H9 (cell line): Measurements from ENCODE around the gene ALPI. TPM values are rescaled to one million over a fixed set of nuclear protein-coding genes. Genes with fewer than 3 reads are reported as not detected.
"Not testable (repeated sequence)": the region's sequence is repeated elsewhere in the genome, so short reads cannot be mapped to it uniquely, and the experiment has no call there.

Experiments
- DNase-seq: peaks from one replicate; pipeline ENCODE4 v3.0.0-alpha.2; 2017
- H2AFZ ChIP-seq: one replicate; pipeline ENCODE4 v1.6.1; 2013; ENCODE audit warnings: mild to moderate bottlenecking, low read length, control low read depth, moderate library complexity
- H2AK5ac ChIP-seq: 2 replicates; pipeline ENCODE4 v1.6.1; 2013; ENCODE audit warnings: low read length, control low read depth, mixed read lengths; ENCODE audit not compliant: insufficient read length
- H2BK120ac ChIP-seq: one replicate; pipeline ENCODE4 v1.6.1; 2013; ENCODE audit warnings: low read depth, mild to moderate bottlenecking, low read length, control low read depth, inconsistent platforms; ENCODE audit not compliant: poor library complexity, severe bottlenecking
- H2BK12ac ChIP-seq: 2 replicates; pipeline ENCODE4 v1.6.1; 2013; ENCODE audit warnings: low read length, control low read depth, mixed read lengths, low read depth; ENCODE audit not compliant: insufficient read length
- H2BK15ac ChIP-seq: 2 replicates; pipeline ENCODE4 v1.6.1; 2013; ENCODE audit warnings: low read depth, low read length, control low read depth
- H2BK20ac ChIP-seq: one replicate; pipeline ENCODE4 v1.6.1; 2013; ENCODE audit warnings: low read depth, mild to moderate bottlenecking, low read length, control low read depth, inconsistent platforms; ENCODE audit not compliant: poor library complexity, severe bottlenecking
- H2BK5ac ChIP-seq: 2 replicates; pipeline ENCODE4 v1.6.1; 2013; ENCODE audit warnings: low read length, control low read depth, mixed read lengths; ENCODE audit not compliant: insufficient read length
- H3K14ac ChIP-seq: 2 replicates; pipeline ENCODE4 v1.6.1; 2013; ENCODE audit warnings: low read length, control low read depth; ENCODE audit not compliant: insufficient read depth
- H3K18ac ChIP-seq: 2 replicates; pipeline ENCODE4 v1.6.1; 2013; ENCODE audit warnings: low read depth, mild to moderate bottlenecking, mixed read lengths, low read length, control low read depth; ENCODE audit not compliant: insufficient read length
- H3K23ac ChIP-seq: 2 replicates; pipeline ENCODE4 v1.6.1; 2013; ENCODE audit warnings: low read length, control low read depth, mixed read lengths, low read depth; ENCODE audit not compliant: insufficient read length
- H3K23me2 ChIP-seq: 2 replicates; pipeline ENCODE4 v1.6.1; 2013; ENCODE audit warnings: low read depth, mild to moderate bottlenecking, mixed read lengths, low read length, control low read depth; ENCODE audit not compliant: insufficient read length, poor library complexity, severe bottlenecking
- H3K27ac ChIP-seq: 2 replicates; pipeline ENCODE4 v1.5.1; 2013; ENCODE audit warnings: low read length, control low read depth, mixed read lengths, low read depth; ENCODE audit not compliant: insufficient read length
- H3K27me3 ChIP-seq: 2 replicates; pipeline ENCODE4 v1.6.1; 2013; ENCODE audit warnings: low read length, control low read depth, inconsistent platforms; ENCODE audit not compliant: insufficient read depth
- H3K4ac ChIP-seq: 2 replicates; pipeline ENCODE4 v1.6.1; 2013; ENCODE audit warnings: low read depth, mild to moderate bottlenecking, control low read depth, inconsistent platforms, low read length, moderate library complexity
- H3K4me1 ChIP-seq: 2 replicates; pipeline ENCODE4 v1.6.1; 2013; ENCODE audit warnings: low read length, control low read depth, inconsistent platforms; ENCODE audit not compliant: insufficient read depth
- H3K4me2 ChIP-seq: 2 replicates; pipeline ENCODE4 v1.6.1; 2013; ENCODE audit warnings: low read length, control low read depth, mixed read lengths; ENCODE audit not compliant: insufficient read length, insufficient read depth
- H3K56ac ChIP-seq: 2 replicates; pipeline ENCODE4 v1.6.1; 2013; ENCODE audit warnings: low read depth, mild to moderate bottlenecking, mixed read lengths, low read length, control low read depth; ENCODE audit not compliant: insufficient read length
- H3K79me1 ChIP-seq: 2 replicates; pipeline ENCODE4 v1.6.1; 2013; ENCODE audit warnings: low read depth, mild to moderate bottlenecking, moderate library complexity, low read length, control low read depth, inconsistent platforms; ENCODE audit not compliant: insufficient read depth, poor library complexity, severe bottlenecking
- H3K79me2 ChIP-seq: 2 replicates; pipeline ENCODE4 v1.6.1; 2013; ENCODE audit warnings: low read length, control low read depth, inconsistent platforms; ENCODE audit not compliant: insufficient read depth
- H3K9ac ChIP-seq: 2 replicates; pipeline ENCODE4 v1.6.1; 2013; ENCODE audit warnings: low read length, control low read depth, mixed read lengths; ENCODE audit not compliant: insufficient read length; ENCODE audit errors: extremely low read depth
- H3K9me3 ChIP-seq: one replicate; pipeline ENCODE4 v1.6.1; 2013; ENCODE audit warnings: low read depth, low read length, inconsistent platforms; ENCODE audit not compliant: control insufficient read depth
- H3T11ph ChIP-seq: one replicate; pipeline ENCODE4 v1.6.1; 2013; ENCODE audit warnings: mild to moderate bottlenecking, low read length, control low read depth, inconsistent platforms
- H4K20me1 ChIP-seq: one replicate; pipeline ENCODE4 v1.6.1; 2013; ENCODE audit not compliant: control insufficient read depth, insufficient read length, insufficient read depth
- H4K5ac ChIP-seq: 2 replicates; pipeline ENCODE4 v1.6.1; 2013; ENCODE audit warnings: low read depth, mild to moderate bottlenecking, mixed read lengths, low read length, control low read depth; ENCODE audit not compliant: insufficient read length
- H4K8ac ChIP-seq: replicated peaks from 2 replicates; pipeline ENCODE4 v1.6.1; 2013; ENCODE audit warnings: low read length, control low read depth, mixed read lengths, low read depth; ENCODE audit not compliant: insufficient read length
- H4K91ac ChIP-seq: 2 replicates; pipeline ENCODE4 v1.6.1; 2013; ENCODE audit warnings: low read depth, mild to moderate bottlenecking, moderate library complexity, mixed read lengths, low read length, control low read depth; ENCODE audit not compliant: insufficient read length
- H3K27ac Mint-ChIP-seq, 3 experiments: 2 replicates in 2 of 3; 3 replicates in 1 of 3; pipeline ENCODE4 v1.8.0; 2020 to 2021; ENCODE audit warnings: mixed read lengths in 3 of 3, mild to moderate bottlenecking in 1 of 3, moderate library complexity in 1 of 3
- H3K27me3 Mint-ChIP-seq: 2 replicates; pipeline ENCODE4 v1.8.0; 2021; ENCODE audit warnings: low read depth, mild to moderate bottlenecking, moderate library complexity, mixed read lengths
- H3K36me3 Mint-ChIP-seq, 3 experiments: 2 replicates in 2 of 3; 3 replicates in 1 of 3; pipeline ENCODE4 v1.8.0; 2020 to 2021; ENCODE audit warnings: low read depth in 3 of 3, mixed read lengths in 3 of 3; ENCODE audit not compliant: insufficient read depth in 1 of 3
- H3K4me1 Mint-ChIP-seq, 2 experiments: 2 replicates each; pipeline ENCODE4 v1.8.0; 2020; ENCODE audit warnings: mixed read lengths in 2 of 2
- H3K4me3 Mint-ChIP-seq, 2 experiments: 2 replicates in 1 of 2; 3 replicates in 1 of 2; pipeline ENCODE4 v1.8.0; 2020 to 2021; ENCODE audit warnings: mild to moderate bottlenecking in 2 of 2, mixed read lengths in 2 of 2, moderate library complexity in 1 of 2
- H3K9me3 Mint-ChIP-seq, 2 experiments: 2 replicates in 1 of 2; 3 replicates in 1 of 2; pipeline ENCODE4 v1.8.0; 2020; ENCODE audit warnings: mild to moderate bottlenecking in 2 of 2, mixed read lengths in 2 of 2, moderate library complexity in 1 of 2
- WGBS: extraction: QIAGEN DNeasy Blood & Tissue Kit; methylation state at CpG from one replicate; pipeline ENCODE4 v1.1.7; 2013; ENCODE audit warnings: missing lambda C conversion rate, low lambda C conversion rate, mixed read lengths; ENCODE audit not compliant: insufficient read length; ENCODE audit errors: extremely low coverage; 5-methylcytosine and 5-hydroxymethylcytosine counted together
- total RNA-seq: library from RNA; stranded (reverse); gene quantifications from 2 replicates; pipeline ENCODE4 v1.2.1, GENCODE V29; 2021

The ALPI gene
- total RNA-seq, 1 experiment from 2014 or later: not detected

- H4K8ac ChIP-seq, H3K56ac ChIP-seq, H4K20me1 ChIP-seq, H3K9me3 Mint-ChIP-seq, H3K79me1 ChIP-seq, H3K23me2 ChIP-seq, DNase-seq, H2BK15ac ChIP-seq, H3K27me3 Mint-ChIP-seq, H3K79me2 ChIP-seq, H3K4me1 ChIP-seq, H2BK5ac ChIP-seq, H3K27me3 ChIP-seq, H3K27ac Mint-ChIP-seq, H3K4ac ChIP-seq, H3K9ac ChIP-seq, H2BK20ac ChIP-seq, H4K5ac ChIP-seq, H2BK12ac ChIP-seq, H3K9me3 ChIP-seq, H2BK120ac ChIP-seq, H3K4me2 ChIP-seq, H3K18ac ChIP-seq, H3K14ac ChIP-seq, H2AFZ ChIP-seq, H2AK5ac ChIP-seq, H3K23ac ChIP-seq, H4K91ac ChIP-seq, H3K4me3 Mint-ChIP-seq, H3K27ac ChIP-seq, H3T11ph ChIP-seq: not testable (repeated sequence)
- WGBS: no CpG with 5 or more reads among the region's 10 CpGs
- peaks cover 0 to 70% (median 7%) of the 10 kb centered on the region in 3 experiments; a peak in 5 of 7 replicates for H3K36me3 Mint-ChIP-seq
- peaks cover 10 to 17% of the 10 kb centered on the region in 2 experiments for H3K4me1 Mint-ChIP-seq
Measured at GRCh38 chr2:232408269-232408668, 47.7 kb upstream of the ALPI start.

GRCh38 chr2:232409617-232410016 lies 46.3 kb upstream of the ALPI start:
- H4K20me1 ChIP-seq, H4K8ac ChIP-seq, H2AK5ac ChIP-seq, H3K4me1 ChIP-seq, H4K5ac ChIP-seq, H3K18ac ChIP-seq, H2BK15ac ChIP-seq, H3K27ac Mint-ChIP-seq, H3K14ac ChIP-seq, H3K23ac ChIP-seq, H3K79me1 ChIP-seq, H3K4me3 Mint-ChIP-seq, DNase-seq, H3K56ac ChIP-seq, H3T11ph ChIP-seq, H3K4ac ChIP-seq, H2BK5ac ChIP-seq, H2BK120ac ChIP-seq, H2BK12ac ChIP-seq, H3K9me3 Mint-ChIP-seq, H2BK20ac ChIP-seq, H3K4me2 ChIP-seq, H3K27ac ChIP-seq, H2AFZ ChIP-seq, H3K9ac ChIP-seq, H3K27me3 Mint-ChIP-seq, H3K23me2 ChIP-seq, H4K91ac ChIP-seq, H3K27me3 ChIP-seq, H3K79me2 ChIP-seq, H3K9me3 ChIP-seq: not testable (repeated sequence)
- H3K4me1 Mint-ChIP-seq: peaks cover 11 to 18% of the 10 kb centered on the region in 2 experiments
- no CpG with 5 or more reads among the region's 40 CpGs for WGBS
- peaks cover 0 to 74% (median 7%) of the 10 kb centered on the region in 3 experiments; a peak in 5 of 7 replicates for H3K36me3 Mint-ChIP-seq
